A549 treated with GW870086 at 1 μM for 4 hours (cell line): ENCODE results near the gene GON7. TPM values are rescaled to one million over a fixed set of nuclear protein-coding genes. Genes with fewer than 3 reads are reported as not detected.

Source experiments
- total RNA-seq: library from RNA; stranded (reverse); fragments of 200-300 nt; extraction: Qiagen RNA extraction; gene quantifications from 5 replicates; pipeline ENCODE4 v1.2.3, GENCODE V29; 2022; ENCODE audit warnings: low read depth

The GON7 gene, protein sequence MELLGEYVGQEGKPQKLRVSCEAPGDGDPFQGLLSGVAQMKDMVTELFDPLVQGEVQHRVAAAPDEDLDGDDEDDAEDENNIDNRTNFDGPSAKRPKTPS
- 13.2 to 18.3 TPM (median 15.4 TPM) in 5 replicates for total RNA-seq

DNA sequence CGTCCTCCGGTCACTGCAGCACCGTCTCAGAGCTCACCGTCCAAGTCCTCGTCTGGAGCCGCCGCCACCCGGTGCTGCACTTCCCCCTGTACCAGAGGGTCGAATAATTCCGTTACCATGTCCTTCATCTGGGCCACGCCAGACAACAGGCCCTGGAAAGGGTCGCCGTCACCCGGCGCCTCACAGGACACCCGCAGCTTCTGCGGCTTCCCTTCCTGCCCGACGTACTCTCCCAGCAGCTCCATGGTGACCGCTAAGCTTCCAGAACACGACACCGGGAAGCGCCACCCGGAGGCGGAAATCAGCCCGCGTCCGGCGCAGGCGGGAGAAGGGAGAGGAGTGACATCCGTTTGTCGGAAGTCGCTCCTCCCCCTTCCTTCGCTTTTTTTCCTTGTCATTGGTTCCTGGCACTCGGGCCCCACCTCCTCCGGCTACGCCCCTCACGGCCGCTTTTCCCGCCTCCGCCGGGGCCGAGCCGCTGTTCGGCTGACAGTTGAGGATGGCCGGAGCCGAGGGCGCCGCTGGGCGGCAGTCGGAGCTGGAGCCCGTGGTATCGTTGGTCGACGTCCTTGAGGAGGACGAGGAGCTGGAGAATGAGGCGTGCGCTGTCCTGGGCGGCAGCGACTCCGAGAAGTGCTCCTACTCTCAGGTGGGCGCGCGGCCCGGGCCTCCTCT, at the start of gene GON7, which contains the start of gene UBR7:
Gene GON7, minus strand, starts transcription at position 273 of the 675 bp plus-strand sequence. Its CDS starts 28 bp downstream, at position 245.
Gene UBR7, plus strand, starts transcription at position 464 of the 675 bp plus-strand sequence. Its CDS starts 36 bp downstream, at position 500.

DNA sequence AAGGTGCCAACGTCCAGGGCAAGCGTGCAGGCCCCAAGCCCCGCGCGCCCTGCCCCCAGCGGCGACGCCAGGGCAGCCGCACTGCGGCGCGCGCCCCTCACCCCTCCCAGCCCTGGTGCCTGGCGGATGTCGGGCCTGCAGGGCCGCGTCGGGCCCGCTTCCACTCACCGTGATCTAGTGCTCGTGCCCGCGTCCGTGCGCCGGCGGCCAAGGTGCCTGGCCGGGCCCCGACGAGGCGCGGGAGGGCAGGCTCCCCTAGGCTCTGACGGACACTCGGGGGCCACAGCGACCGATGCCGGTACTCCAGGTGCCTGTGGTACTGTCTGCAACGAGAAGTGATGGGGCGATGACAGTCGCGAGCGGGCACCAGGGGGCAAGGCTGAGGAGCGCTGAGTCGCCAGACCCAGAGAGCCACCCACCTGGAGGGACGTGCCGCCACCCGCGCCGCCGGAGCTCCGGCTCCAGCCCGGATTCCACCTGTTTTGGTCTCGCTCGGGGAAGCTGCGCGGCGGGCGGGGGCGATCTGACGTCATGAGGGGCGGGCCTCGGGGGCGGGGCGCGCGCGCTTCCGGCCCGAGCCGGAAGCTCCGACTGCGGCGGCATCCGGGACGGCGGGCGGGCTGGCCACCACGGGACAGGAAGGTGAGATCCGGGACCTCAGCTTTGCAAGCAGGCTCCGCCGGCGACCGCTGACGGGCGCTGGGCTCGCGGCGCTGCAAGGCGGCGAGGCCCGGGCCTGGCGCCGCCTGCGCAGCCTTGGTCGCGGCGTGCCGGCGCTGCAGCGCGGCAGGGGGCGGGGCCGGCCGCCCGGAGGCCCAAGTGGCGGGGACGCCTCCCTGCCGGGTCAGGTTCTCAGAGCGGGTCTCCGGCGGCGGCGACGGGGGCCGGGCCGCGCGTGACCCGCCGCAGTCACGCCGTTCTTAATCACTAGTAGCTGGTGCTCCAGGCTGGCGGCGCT, 22.2 kb downstream of the GON7 start, which contains the start of the genes LYSET and MOAP1:
Gene LYSET, plus strand, starts transcription at position 927 of the 958 bp plus-strand sequence. CDS start 89 bp downstream, outside the sequence.
Gene MOAP1, minus strand, starts transcription at position 507 of the 958 bp plus-strand sequence. CDS start 655 bp downstream, outside the sequence.

Other genes with a start within 250 kb of the GON7 start
- 52.0 to 65.5 TPM (median 59.8 TPM) in 5 replicates for gene ITPK1, start 91.1 kb downstream of the GON7 start, total RNA-seq
- gene MOAP1, start 22.2 kb downstream of the GON7 start, total RNA-seq: 11.2 to 14.9 TPM (median 13.7 TPM) in 5 replicates
- 32.3 to 37.8 TPM (median 34.7 TPM) in 5 replicates for gene LYSET, start 21.7 kb downstream of the GON7 start, total RNA-seq
- 23.5 to 29.4 TPM (median 25.3 TPM) in 5 replicates for gene UBR7, start 191 bp upstream of the GON7 start, total RNA-seq
- gene BTBD7, start 126.0 kb upstream of the GON7 start, total RNA-seq: 8.9 to 13.1 TPM (median 11.6 TPM) in 5 replicates
- gene COX8C, start 140.1 kb upstream of the GON7 start, total RNA-seq: not detected in 5 replicates
- gene UNC79, start 223.9 kb upstream of the GON7 start, total RNA-seq: 0.01 to 0.03 TPM (median 0.03 TPM) in 4 of 5 replicates, not detected in the other